A549 (cell line): ENCODE results near the gene ZSWIM3. TPM values are rescaled to one million over a fixed set of nuclear protein-coding genes. Genes with fewer than 3 reads are reported as not detected.
A peak's percentile ranks its signal among the peaks of the same experiment; 100 is the strongest.

Experiments used
- ATAC-seq, 2 experiments: fragments of 200-7000 bp in 1 of 2; fragments of >200 bp in 1 of 2; cut with Nextera tagmentation in 1 of 2; cut with Tn5 transposase in 1 of 2; 3 replicates each; pipeline versions ENCODE4 v1.8.0 to v1.9.1; 2018 to 2020; ENCODE audit warnings: mild to moderate bottlenecking in 1 of 2, moderate library complexity in 1 of 2
- CTCF ChIA-PET: fragments of 300-600 bp; sonication (Branson Sonifier 250); formaldehyde crosslinking; extraction: SDS; loops from one replicate; lab custom pipeline; 2021; ENCODE audit warnings: antibody characterized with exemption, inconsistent platforms; lab: Yijun Ruan, JAX
- POLR2A ChIA-PET: fragments of 350-600 bp; formaldehyde crosslinking; extraction: SDS; loops from one replicate; lab custom pipeline; 2021; ENCODE audit warnings: antibody characterized with exemption, inconsistent platforms; lab: Yijun Ruan, JAX
- DNase-seq, 2 experiments: peaks; one replicate each; pipeline versions ENCODE4 v3.0.0 to v3.0.0-alpha.2; 2011 to 2016; ENCODE audit warnings: low read depth in 1 of 2, low spot score in 1 of 2
- FAIRE-seq: peaks from 2 replicates; lab custom pipeline; 2011; peaks lifted over from hg19 to GRCh38; lab: Jason Lieb, UNC
- H3K27ac ChIP-seq, 2 experiments: fragments of >200 bp; sonication (Bioruptor Twin); formaldehyde crosslinking; 3 replicates each; pipeline ENCODE4 v1.5.1; 2016 to 2017
- H3K4me1 ChIP-seq: fragments of >200 bp; sonication (Bioruptor Twin); formaldehyde crosslinking; 3 replicates; pipeline ENCODE4 v1.6.1; 2016
- H3K4me2 ChIP-seq: fragments of >200 bp; sonication (Bioruptor Twin); formaldehyde crosslinking; 3 replicates; pipeline ENCODE4 v1.6.1; 2016
- H3K4me3 ChIP-seq: fragments of >200 bp; sonication (Bioruptor Twin); formaldehyde crosslinking; 3 replicates; pipeline ENCODE4 v1.5.1; 2016
- H3K9me3 ChIP-seq: fragments of >200 bp; sonication (Bioruptor Twin); formaldehyde crosslinking; 3 replicates; pipeline ENCODE4 v1.6.1; 2016
- CBX8 ChIP-seq: fragments of 200-600 bp; sonication (generic); IDR thresholded peaks from 2 replicates; pipeline ENCODE4 v1.6.1; 2016
- CTCF ChIP-seq: fragments of >200 bp; sonication (Bioruptor Twin); formaldehyde crosslinking; IDR thresholded peaks from 3 replicates; pipeline ENCODE4 v1.5.1; 2016
- EHMT2 ChIP-seq: fragments of 200-600 bp; sonication (generic); IDR thresholded peaks from 2 replicates; pipeline ENCODE4 v1.6.1; 2016; ENCODE audit warnings: antibody characterized with exemption, low read depth, mild to moderate bottlenecking, moderate library complexity
- EP300 ChIP-seq, 2 experiments: fragments of >200 bp; sonication (Bioruptor Twin); formaldehyde crosslinking; IDR thresholded peaks; 2 replicates in 1 of 2; 3 replicates in 1 of 2; pipeline ENCODE4 v1.6.1; 2016 to 2017
- FOSB ChIP-seq: fragments of 250-450 bp; sonication (Bioruptor Pico); IDR thresholded peaks from 2 replicates; pipeline ENCODE4 v1.5.0; 2020; ENCODE audit warnings: mild to moderate bottlenecking, moderate library complexity
- FOXS1 ChIP-seq: fragments of 250-450 bp; sonication (Bioruptor Pico); IDR thresholded peaks from 2 replicates; pipeline ENCODE4 v1.5.0; 2020; ENCODE audit warnings: mild to moderate bottlenecking, moderate library complexity
- HOXA7 ChIP-seq: fragments of 250-450 bp; sonication (Bioruptor Pico); IDR thresholded peaks from 2 replicates; pipeline ENCODE4 v1.5.0; 2020; ENCODE audit warnings: mild to moderate bottlenecking, moderate library complexity
- MAFK ChIP-seq: fragments of 450-650 bp; IDR thresholded peaks from 2 replicates; pipeline ENCODE4 v1.6.1; 2014; ENCODE audit not compliant: partially characterized antibody
- NR3C1 ChIP-seq: fragments of >200 bp; sonication (Bioruptor Twin); formaldehyde crosslinking; IDR thresholded peaks from 3 replicates; pipeline ENCODE4 v1.6.1; 2017
- SMC3 ChIP-seq: fragments of >200 bp; sonication (Bioruptor Twin); formaldehyde crosslinking; IDR thresholded peaks from 3 replicates; pipeline ENCODE4 v1.6.1; 2018; ENCODE audit warnings: inconsistent platforms
- WGBS: methylation state at CpG from one replicate; pipeline ENCODE4 v1.1.6; 2017; ENCODE audit errors: missing lambda C conversion rate; 5-methylcytosine and 5-hydroxymethylcytosine counted together
- polyA plus RNA-seq, 4 experiments: library from polyadenylated mRNA; depleted of rRNA in 3 of 4; stranded (reverse); fragments of >200 nt; fragmentation: RNase III in 1 of 4; extraction: RNeasy Plus Mini Kit Qiagen cat#74134 plus additional on column Dnase treatment in 1 of 4; gene quantifications; 2 replicates in 3 of 4; 3 replicates in 1 of 4; pipeline ENCODE4 v1.2.3, GENCODE V29; 2011 to 2017
- TF ChIP-seq, protein P1 (sequence below): fragments of 250-450 bp; sonication (Bioruptor Pico); IDR thresholded peaks from 2 replicates; pipeline ENCODE4 v1.5.0; 2021; ENCODE audit warnings: mild to moderate bottlenecking, moderate library complexity, borderline replicate concordance
- TF ChIP-seq, protein P2 (sequence below): IDR thresholded peaks from 2 replicates; pipeline ENCODE4 v1.6.1; 2012; ENCODE audit warnings: low read depth, borderline replicate concordance

ZSWIM3 gene
- polyA plus RNA-seq, 2 of the 4 experiments (the other 2 are of a cell fraction): 1.1 to 1.3 TPM

GRCh38 chr20:45920462-45921336, 63.3 kb downstream of the ZSWIM3 start:
- Histone ChIP-seq H3K4me1 (no peaks in the 10 kb centered on the region), H3K4me3 (no peak overlapping the region), H3K9me3 (no peaks in the 10 kb centered on the region), H3K27ac (no peak overlapping the region), H3K4me2 (no peak overlapping the region)
- 66% methylated on average over 9 of the region's 9 CpGs for WGBS
- POLR2A ChIA-PET: interaction anchor here (1.2 to 2.2 kb wide), 2 partner anchors 13 to 14 kb away, joined by 5 to 9 read pairs; no protein-coding TSS in a partner anchor
- ATAC-seq (peak; percentile 16 to 23; a peak in 2 of 6 replicates), DNase-seq (no peak), FAIRE-seq (no peak)
- TF ChIP-seq FOXS1 (CRISPR knock-in tag): no peak
- TF ChIP-seq EP300 (IDR thresholded peaks at IDR 0.05): no peak
- TF ChIP-seq EHMT2: no peak
- no peak for TF ChIP-seq NR3C1
- CTCF ChIA-PET: interaction anchor here (0.7 to 2.0 kb wide), 3 partner anchors 15 to 131 kb away, joined by 4 to 5 read pairs (median 5); no protein-coding TSS in a partner anchor

GRCh38 chr20:45921337-45922189, 64.1 kb downstream of the ZSWIM3 start:
- no peak for TF ChIP-seq FOSB (CRISPR knock-in tag)
- TF ChIP-seq, protein P1, sequence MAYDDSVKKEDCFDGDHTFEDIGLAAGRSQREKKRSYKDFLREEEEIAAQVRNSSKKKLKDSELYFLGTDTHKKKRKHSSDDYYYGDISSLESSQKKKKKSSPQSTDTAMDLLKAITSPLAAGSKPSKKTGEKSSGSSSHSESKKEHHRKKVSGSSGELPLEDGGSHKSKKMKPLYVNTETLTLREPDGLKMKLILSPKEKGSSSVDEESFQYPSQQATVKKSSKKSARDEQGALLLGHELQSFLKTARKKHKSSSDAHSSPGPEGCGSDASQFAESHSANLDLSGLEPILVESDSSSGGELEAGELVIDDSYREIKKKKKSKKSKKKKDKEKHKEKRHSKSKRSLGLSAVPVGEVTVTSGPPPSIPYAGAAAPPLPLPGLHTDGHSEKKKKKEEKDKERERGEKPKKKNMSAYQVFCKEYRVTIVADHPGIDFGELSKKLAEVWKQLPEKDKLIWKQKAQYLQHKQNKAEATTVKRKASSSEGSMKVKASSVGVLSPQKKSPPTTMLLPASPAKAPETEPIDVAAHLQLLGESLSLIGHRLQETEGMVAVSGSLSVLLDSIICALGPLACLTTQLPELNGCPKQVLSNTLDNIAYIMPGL (CRISPR knock-in tag): no peak
- TF ChIP-seq, protein P2, sequence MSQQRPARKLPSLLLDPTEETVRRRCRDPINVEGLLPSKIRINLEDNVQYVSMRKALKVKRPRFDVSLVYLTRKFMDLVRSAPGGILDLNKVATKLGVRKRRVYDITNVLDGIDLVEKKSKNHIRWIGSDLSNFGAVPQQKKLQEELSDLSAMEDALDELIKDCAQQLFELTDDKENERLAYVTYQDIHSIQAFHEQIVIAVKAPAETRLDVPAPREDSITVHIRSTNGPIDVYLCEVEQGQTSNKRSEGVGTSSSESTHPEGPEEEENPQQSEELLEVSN: no peak
- no peak for TF ChIP-seq HOXA7 (CRISPR knock-in tag)
- no peak for TF ChIP-seq CTCF
- WGBS: 62% methylated on average over 11 of the region's 11 CpGs
- H3K4me2 ChIP-seq: no peak overlapping the region
- no peaks in the 10 kb centered on the region for H3K4me1 ChIP-seq
- H3K9me3 ChIP-seq: no peaks in the 10 kb centered on the region
- H3K4me3 ChIP-seq: no peak overlapping the region
- DNase-seq (no peak), FAIRE-seq (no peak), ATAC-seq (no peak)
- POLR2A ChIA-PET: interaction anchor here (5.0 kb wide), 1 partner anchor 12 kb away, joined by 30 read pairs; the partner anchor contains the start of gene PCIF1
- no peak overlapping the region for H3K27ac ChIP-seq
- CTCF ChIA-PET: interaction anchor here (1.5 to 1.7 kb wide), 2 partner anchors 23 to 41 kb away, joined by 5 read pairs; no protein-coding TSS in a partner anchor

GRCh38 chr20:45924391-45925261, 67.2 kb downstream of the ZSWIM3 start:
- 74% methylated on average over 21 of the region's 21 CpGs for WGBS
- no peaks in the 10 kb centered on the region for H3K9me3 ChIP-seq
- DNase-seq (no peak), ATAC-seq (no peak), FAIRE-seq (no peak)
- CTCF ChIA-PET: interaction anchor here (1.3 to 2.6 kb wide), 6 partner anchors 9 to 39 kb away, joined by 3 to 10 read pairs (median 6); no protein-coding TSS in a partner anchor
- TF ChIP-seq, protein P2: no peak
- TF ChIP-seq CBX8: no peak
- TF ChIP-seq MAFK: peak; percentile 80
- no peak for TF ChIP-seq SMC3
- POLR2A ChIA-PET: interaction anchor here (5.0 kb wide), 1 partner anchor 9 kb away, joined by 30 read pairs; the partner anchor contains the start of gene PCIF1
- no peak overlapping the region for H3K4me3 ChIP-seq
- H3K27ac ChIP-seq: no peak overlapping the region
- no peaks in the 10 kb centered on the region for H3K4me1 ChIP-seq
- H3K4me2 ChIP-seq: no peak overlapping the region
